ENCODE data around the gene ARID5B.

Gene ARID5B

DNA sequence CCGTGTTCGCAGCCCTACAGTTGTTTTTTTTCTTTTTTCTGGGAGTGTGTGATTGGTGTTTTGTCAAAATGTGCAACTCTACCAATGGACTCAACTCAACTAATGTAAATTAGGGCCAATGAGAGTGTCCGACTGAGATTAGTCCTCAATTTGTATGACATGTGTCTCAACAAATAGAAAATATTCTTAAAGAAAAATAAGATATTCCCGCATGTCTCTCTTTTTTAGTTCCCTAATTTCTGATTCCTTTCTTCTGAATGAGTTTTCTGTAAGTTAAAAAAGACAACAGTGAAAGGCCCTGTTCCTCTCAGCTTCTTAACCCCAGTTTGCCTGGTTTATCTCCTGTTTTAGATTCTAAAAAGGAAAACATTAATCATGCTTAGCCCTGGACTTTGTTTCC is 61.5 kb downstream of the ARID5B start:
- TF ChIP-seq CTCF (IDR thresholded peaks at IDR 0.05; ENCODE audit: insufficient read depth, low read length, missing control alignments): no peak
- no peak overlapping the region for H3K4me3 ChIP-seq (ENCODE audit: low read depth, low read length)
- ChIA-PET POLR2A (no interaction called here), CTCF (interaction anchor here (0.7 to 1.1 kb wide), 2 partner anchors 34 to 281 kb away, joined by 3 read pairs; no protein-coding TSS in a partner anchor)
- DNase-seq (ENCODE audit: low read depth, low spot score): no peak

DNA sequence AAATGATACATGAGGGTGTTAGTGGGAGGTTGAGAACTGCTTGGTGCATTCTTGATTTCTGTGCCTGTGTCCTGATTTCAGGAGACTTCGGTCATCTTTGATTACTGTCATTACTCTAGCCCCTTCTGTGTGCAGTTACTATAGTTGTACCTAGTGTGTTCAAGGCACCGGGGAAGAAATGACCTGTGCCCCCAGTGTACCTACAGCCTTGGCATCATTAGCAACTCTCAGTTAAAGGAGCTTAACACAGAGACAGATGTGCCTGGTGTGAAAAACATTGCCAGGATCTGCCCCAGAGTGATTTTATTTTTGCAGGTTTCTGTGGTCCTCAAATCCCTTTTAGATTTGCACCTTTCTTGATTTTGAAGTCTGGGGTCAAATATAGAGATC is 62.2 kb downstream of the ARID5B start:
- no peak overlapping the region for H3K4me3 ChIP-seq (ENCODE audit: low read depth, low read length)
- DNase-seq (ENCODE audit: low read depth, low spot score): no peak
- POLR2A ChIA-PET: no interaction called here
- no peak for TF ChIP-seq CTCF (IDR thresholded peaks at IDR 0.05; ENCODE audit: insufficient read depth, low read length, missing control alignments)
- CTCF ChIA-PET: interaction anchor here (0.6 to 1.1 kb wide), 2 partner anchors 35 to 50 kb away, joined by 3 read pairs; no protein-coding TSS in a partner anchor

GRCh38 chr10:61964059-61964709 is 62.7 kb downstream of the ARID5B start:
- TF ChIP-seq CTCF (IDR thresholded peaks at IDR 0.05; ENCODE audit: insufficient read depth, low read length, missing control alignments): no peak
- POLR2A ChIA-PET: no interaction called here
- CTCF ChIA-PET: interaction anchor here (1.1 kb wide), 1 partner anchor 35 kb away, joined by 3 read pairs; no protein-coding TSS in a partner anchor
- no peak overlapping the region for H3K4me3 ChIP-seq (ENCODE audit: low read depth, low read length)
- no peak for DNase-seq (ENCODE audit: low read depth, low spot score)

- CTCF ChIA-PET: no interaction called here
- POLR2A ChIA-PET: no interaction called here
- no peak overlapping the region for H3K4me3 ChIP-seq (ENCODE audit: low read depth, low read length)
- DNase-seq (ENCODE audit: low read depth, low spot score): no peak
- no peak for TF ChIP-seq CTCF (IDR thresholded peaks at IDR 0.05; ENCODE audit: insufficient read depth, low read length, missing control alignments)
Measured at GRCh38 chr10:61964949-61965702, 63.6 kb downstream of the ARID5B start.

DNA sequence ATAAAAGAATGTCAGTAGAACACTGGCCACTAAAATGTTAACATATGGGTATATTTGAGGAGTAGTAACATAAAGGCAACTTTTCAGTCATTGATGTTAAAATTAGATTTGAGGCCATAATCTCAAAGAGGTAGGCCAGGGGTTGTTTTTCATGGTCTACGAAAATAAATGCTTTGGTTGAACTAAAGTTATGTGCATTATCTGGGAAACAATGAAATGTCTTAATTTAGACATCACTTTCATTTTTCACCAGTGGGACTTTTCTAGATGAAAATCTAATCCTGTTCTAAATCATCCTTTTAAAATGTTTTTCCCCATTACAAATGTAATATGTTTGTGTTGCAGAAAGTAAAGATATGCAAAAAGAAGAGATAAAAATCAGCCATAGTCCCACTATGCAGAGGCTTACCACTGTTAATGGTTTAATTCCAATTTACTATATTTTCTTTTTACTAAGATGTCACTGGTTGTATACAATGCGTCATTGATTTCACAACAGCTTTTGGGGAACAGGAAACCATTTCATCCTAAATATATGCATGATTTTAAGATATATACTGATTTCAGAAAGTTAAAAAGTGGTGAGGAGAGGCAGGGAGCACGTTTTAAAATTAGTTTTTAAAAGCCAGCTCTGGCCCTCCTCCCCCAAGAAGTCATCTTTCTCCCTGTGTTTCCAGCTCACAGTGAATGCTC is 64.3 kb downstream of the ARID5B start:
- ChIA-PET POLR2A (no interaction called here), CTCF (interaction anchor here (1.8 kb wide), 1 partner anchor 215 kb away, joined by 6 read pairs; no protein-coding TSS in a partner anchor)
- no peak for TF ChIP-seq CTCF (IDR thresholded peaks at IDR 0.05; ENCODE audit: insufficient read depth, low read length, missing control alignments)
- no peak for DNase-seq (ENCODE audit: low read depth, low spot score)
- no peak overlapping the region for H3K4me3 ChIP-seq (ENCODE audit: low read depth, low read length)

- CTCF ChIA-PET: interaction anchor here (1.0 to 1.8 kb wide), 3 partner anchors 9 to 278 kb away, joined by 3 to 6 read pairs (median 3); no protein-coding TSS in a partner anchor
- DNase-seq (ENCODE audit: low read depth, low spot score): no peak
- TF ChIP-seq CTCF (IDR thresholded peaks at IDR 0.05; ENCODE audit: insufficient read depth, low read length, missing control alignments): no peak
- H3K4me3 ChIP-seq (ENCODE audit: low read depth, low read length): no peak overlapping the region
- POLR2A ChIA-PET: interaction anchor here (0.7 kb wide), 1 partner anchor 35 kb away, joined by 3 read pairs; no protein-coding TSS in a partner anchor
Measured at GRCh38 chr10:61967298-61967697, 65.8 kb downstream of the ARID5B start.
